ENCODE data around the gene HAGH.

HAGH gene

GRCh38 chr16:1785846-1786170 is 40.8 kb downstream of the HAGH start:
- DNase-seq, result no peak

GRCh38 chr16:1784977-1785845 is 41.4 kb downstream of the HAGH start:
- DNase-seq, result no peak

GRCh38 chr16:1782408-1783264 is 44.0 kb downstream of the HAGH start, which contains the start of the genes NUBP2 and SPSB3:
NUBP2 (plus strand) TSS chr16:1782960; CDS start chr16:1783021, 61 bp downstream.
SPSB3 (minus strand) TSS chr16:1782571; CDS start chr16:1781483, 1,088 bp downstream.
- peak; percentile 97 for DNase-seq

GRCh38 chr16:1781758-1782407 is 44.7 kb downstream of the HAGH start:
- no peak for DNase-seq

GRCh38 chr16:1781254-1781653 is 45.4 kb downstream of the HAGH start:
- no peak for DNase-seq

- no peak for DNase-seq
These were observed 46.0 kb downstream of the HAGH start for GRCh38 chr16:1780677-1781072.

GRCh38 chr16:1779741-1780676 is 46.6 kb downstream of the HAGH start:
- no peak for DNase-seq

GRCh38 chr16:1779234-1779701 is 47.4 kb downstream of the HAGH start:
- no peak for DNase-seq

- no peak for DNase-seq
These were observed 48.1 kb downstream of the HAGH start for GRCh38 chr16:1778200-1779179.

- DNase-seq, result no peak
These were observed 49.0 kb downstream of the HAGH start for GRCh38 chr16:1777375-1778199.

GRCh38 chr16:1776991-1777374 is 49.6 kb downstream of the HAGH start:
- DNase-seq, result no peak

GRCh38 chr16:1776672-1776955 is 50.0 kb downstream of the HAGH start:
- no peak for DNase-seq

GRCh38 chr16:1775846-1776671 is 50.6 kb downstream of the HAGH start:
- DNase-seq, result no peak

GRCh38 chr16:1775006-1775845 is 51.4 kb downstream of the HAGH start:
- DNase-seq, result no peak

GRCh38 chr16:1774448-1774780 is 52.2 kb downstream of the HAGH start:
- DNase-seq, result no peak

GRCh38 chr16:1773703-1774447 is 52.8 kb downstream of the HAGH start:
- DNase-seq, result no peak

GRCh38 chr16:1772908-1773702 is 53.5 kb downstream of the HAGH start, which contains the start of gene MRPS34:
MRPS34 (minus strand) TSS chr16:1773134; CDS start chr16:1773119, 15 bp downstream.
- DNase-seq, result peak; percentile 62

Measured in SHP77 treated with DMSO at 0.1 percent for 48 hours (cell line).